GM19438 (cell line): ENCODE measurements around the gene PLCB4.

Experiments used
- ATAC-seq: cut with Tn5 transposase; IDR thresholded peaks from one replicate; pipeline ENCODE4 v1.9.1; 2021; ENCODE audit warnings: low read depth; ENCODE audit not compliant: unreplicated experiment

Gene PLCB4

GRCh38 chr20:9093218-9093957 is 24.5 kb downstream of the PLCB4 start:
- ATAC-seq = no peak

- ATAC-seq = no peak
These were observed 30.5 kb downstream of the PLCB4 start for GRCh38 chr20:9099372-9099771.

GRCh38 chr20:9100691-9101090 is 31.8 kb downstream of the PLCB4 start:
- no peak for ATAC-seq

- ATAC-seq = no peak
These were observed 33.6 kb downstream of the PLCB4 start for GRCh38 chr20:9102456-9102855.

DNA sequence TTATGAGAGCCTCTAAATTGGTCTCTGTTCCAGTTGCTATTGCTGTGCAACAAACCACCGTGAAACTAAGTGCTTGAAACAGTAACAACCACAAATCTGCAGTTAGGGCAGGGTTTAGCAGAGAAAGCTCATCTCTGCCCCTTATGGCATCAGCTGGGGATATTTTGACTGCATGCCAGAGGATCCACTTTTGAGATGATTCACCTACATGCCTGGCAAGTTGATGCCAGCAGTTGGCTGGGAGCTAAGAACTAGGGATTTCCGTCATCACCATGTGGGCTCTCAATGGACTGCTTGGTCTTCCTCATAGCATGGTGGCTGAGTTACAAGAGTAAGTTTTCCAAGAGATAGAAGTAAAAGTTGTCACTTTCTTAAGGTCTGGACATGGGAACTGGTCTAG is 35.1 kb downstream of the PLCB4 start:
- ATAC-seq = no peak

- ATAC-seq = no peak
These were observed 39.4 kb downstream of the PLCB4 start for GRCh38 chr20:9108260-9108659.

DNA sequence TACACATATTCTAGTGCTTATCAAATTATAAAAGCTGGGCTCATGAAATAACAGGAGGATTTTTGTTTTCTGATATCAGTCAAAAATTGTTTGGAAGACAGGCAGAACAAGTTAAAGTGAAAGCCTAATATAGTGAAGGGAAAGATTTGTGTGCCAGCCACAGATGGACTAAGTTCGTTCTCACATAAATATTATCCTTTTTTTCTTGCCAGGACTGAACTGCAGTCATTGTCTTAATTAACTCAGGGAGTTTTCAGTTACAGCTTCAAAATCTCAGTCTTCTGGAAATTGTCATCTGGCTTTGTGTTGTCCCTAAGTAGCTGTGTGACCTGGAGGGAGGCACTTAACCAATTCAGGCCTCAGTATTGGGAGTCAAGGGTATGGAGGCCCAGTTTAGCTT is 40.7 kb downstream of the PLCB4 start:
- no peak for ATAC-seq

DNA sequence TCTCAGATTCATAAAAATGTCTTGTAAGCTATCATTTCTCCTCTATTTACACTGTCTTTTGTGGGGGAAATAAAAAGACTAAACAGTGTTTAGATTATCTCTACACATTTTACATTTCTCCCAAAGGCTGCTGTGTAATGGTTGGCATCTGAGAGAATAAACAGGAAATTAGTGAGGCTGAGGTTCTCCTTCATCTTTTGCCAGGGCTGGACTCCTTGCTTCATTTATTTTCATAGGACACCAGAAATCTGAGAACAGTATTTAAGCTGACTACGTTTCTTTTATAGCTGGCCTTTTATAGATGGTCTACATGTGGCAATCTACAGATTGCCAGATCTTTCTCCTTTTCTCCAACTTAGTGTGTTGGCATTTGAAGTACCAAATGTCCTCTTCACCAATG is 41.5 kb downstream of the PLCB4 start:
- ATAC-seq = no peak

GRCh38 chr20:9110916-9111432 is 42.1 kb downstream of the PLCB4 start:
- ATAC-seq = no peak

DNA sequence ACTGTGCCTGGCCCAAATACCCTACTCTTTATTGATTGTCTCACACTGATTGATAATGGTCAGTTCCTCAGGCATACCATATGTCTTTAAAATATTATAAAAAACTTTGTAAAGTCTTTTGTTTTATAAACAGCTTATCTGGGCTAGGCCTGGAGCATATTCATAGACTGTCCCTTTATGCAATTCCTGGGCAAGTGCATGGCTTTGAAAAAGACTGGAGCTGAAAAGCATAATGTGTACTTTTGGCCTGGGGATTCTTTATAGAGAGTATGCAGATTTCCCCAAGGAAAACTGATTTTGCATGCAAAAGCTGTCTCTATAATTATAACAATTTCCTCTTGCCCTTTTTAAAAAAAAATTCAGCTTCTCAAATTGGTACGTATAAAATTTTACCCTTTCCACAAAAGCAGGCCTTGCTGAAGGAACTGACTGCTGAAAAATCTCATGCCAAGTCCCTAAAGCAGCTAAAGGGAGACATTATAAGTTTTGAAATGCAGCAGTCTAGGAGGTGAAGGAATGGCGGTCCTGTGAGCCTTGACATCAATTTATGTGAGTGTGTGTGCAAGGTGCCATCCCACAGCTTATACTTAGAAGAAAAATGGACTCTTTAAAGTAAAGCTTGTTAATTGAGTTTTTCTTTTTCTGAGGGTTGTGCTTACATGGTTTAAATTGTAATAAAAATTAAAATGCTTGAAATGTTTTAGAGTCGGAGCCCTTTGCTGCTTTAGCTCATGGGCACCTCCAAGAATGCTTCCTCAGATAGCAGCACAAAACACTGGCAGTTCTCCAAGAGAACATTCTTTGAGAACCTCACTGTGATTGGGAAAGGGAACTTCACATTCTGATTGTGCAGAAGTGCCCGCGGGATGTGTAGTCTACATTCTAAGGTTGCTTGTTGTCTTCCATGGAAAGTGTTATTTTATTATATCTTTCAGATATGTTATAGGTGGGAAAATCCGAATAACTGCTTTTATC is 43.9 kb downstream of the PLCB4 start:
- ATAC-seq = no peak

DNA sequence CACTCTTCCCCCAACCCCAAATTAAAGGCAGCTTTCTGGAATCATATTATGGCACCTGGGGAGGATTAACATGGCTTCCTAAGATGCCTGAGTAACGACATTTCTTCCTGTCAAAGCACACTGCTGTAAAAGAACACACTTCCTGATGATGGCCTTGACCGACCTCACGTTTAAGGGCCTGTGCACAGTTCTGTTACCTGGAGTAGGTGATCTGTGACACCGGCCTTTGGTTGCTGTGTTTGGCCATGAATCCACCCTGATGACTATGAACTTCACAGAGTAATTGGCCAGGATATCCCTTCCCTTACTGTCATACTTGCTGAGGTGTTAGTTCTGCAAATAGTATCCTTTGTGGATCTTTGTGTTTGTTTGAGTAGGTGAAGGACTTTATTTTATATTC is 45.8 kb downstream of the PLCB4 start:
- no peak for ATAC-seq

- no peak for ATAC-seq
These were observed 48.7 kb downstream of the PLCB4 start for GRCh38 chr20:9117548-9117947.

- ATAC-seq = no peak
These were observed 50.9 kb downstream of the PLCB4 start for GRCh38 chr20:9119776-9120175.

DNA sequence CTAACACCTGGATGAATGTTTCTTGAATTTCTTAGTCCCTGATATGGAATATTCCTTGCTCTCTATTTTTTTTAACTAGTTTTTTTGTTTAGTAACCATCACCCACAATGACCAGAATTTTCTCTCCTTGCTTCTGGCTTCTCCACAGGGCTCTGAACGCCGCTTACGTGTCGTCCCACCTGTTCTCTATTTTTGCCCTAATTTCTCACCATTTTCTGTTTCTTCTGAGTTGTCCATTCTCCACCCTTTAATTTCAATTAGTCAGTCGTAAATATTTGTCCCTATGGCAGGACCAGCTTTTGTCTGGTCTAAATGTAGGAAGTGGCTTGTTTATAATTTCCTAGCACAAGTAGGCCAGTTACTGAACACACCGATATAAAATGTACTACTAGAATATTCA is 52.3 kb downstream of the PLCB4 start:
- no peak for ATAC-seq

DNA sequence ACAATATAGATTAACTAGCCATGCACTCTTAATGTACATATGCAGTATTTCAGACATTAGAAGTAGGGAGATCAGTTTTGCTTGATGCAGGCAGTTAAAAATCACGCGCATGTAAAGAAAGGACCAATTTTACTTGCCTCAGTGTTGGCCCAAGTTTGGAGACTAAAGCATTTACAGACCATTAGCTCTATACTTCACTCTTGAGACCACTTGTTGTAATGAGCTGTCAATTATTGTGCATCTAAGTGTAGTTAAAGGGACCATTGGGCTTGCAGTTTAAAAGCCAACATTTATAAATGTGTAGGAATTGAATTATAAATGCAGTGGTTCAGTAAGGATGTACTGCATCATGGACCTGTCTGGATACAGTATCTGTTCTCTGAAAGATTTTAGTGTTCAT is 53.7 kb downstream of the PLCB4 start:
- no peak for ATAC-seq

GRCh38 chr20:9126527-9126926 is 57.6 kb downstream of the PLCB4 start:
- no peak for ATAC-seq

- no peak for ATAC-seq
These were observed 59.7 kb downstream of the PLCB4 start for GRCh38 chr20:9128568-9128967.

GRCh38 chr20:9129756-9130155 is 60.9 kb downstream of the PLCB4 start:
- no peak for ATAC-seq

GRCh38 chr20:9130521-9130920 is 61.6 kb downstream of the PLCB4 start:
- no peak for ATAC-seq

DNA sequence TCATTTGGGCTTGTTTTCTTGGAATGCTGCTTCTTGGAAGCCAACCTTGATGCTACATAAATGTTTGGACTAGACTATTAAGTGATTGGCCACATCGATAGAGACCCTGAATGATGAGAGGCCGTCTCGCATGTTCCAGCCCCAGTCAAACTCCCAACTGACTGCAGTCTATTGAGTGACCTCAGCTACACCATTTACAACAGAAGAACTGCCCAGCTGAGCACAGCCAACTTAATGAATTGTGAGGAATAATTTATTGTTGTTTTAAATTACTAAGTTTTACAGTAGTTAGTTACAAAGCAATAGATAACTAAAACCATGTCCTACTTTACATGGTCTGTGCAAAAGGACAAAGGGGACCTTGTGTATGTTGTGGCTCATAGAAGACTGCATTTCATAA is 63.0 kb downstream of the PLCB4 start:
- ATAC-seq = no peak

- ATAC-seq = no peak
These were observed 65.5 kb downstream of the PLCB4 start for GRCh38 chr20:9134346-9134745.

DNA sequence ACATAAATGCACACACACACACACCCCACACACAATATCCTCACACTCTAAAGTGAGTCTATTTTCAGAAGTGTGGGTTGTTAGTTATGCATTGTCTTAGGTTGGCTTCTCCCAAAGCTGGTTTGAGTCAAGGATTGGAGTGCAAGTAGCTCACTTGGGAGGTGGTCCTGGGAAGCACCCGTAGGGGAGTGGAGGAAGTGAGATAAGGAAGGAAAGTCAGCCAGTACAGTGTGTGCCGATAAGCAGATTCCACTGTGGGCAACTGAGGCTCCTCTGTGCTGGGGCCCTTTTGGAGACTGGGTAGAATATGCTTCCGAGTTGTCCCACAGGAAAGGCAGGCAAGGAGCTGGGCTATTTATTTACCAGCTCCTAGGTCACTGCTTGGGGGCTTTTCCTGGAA is 67.2 kb downstream of the PLCB4 start:
- no peak for ATAC-seq
